ENCODE results near the gene RASGEF1C.

Gene RASGEF1C

DNA sequence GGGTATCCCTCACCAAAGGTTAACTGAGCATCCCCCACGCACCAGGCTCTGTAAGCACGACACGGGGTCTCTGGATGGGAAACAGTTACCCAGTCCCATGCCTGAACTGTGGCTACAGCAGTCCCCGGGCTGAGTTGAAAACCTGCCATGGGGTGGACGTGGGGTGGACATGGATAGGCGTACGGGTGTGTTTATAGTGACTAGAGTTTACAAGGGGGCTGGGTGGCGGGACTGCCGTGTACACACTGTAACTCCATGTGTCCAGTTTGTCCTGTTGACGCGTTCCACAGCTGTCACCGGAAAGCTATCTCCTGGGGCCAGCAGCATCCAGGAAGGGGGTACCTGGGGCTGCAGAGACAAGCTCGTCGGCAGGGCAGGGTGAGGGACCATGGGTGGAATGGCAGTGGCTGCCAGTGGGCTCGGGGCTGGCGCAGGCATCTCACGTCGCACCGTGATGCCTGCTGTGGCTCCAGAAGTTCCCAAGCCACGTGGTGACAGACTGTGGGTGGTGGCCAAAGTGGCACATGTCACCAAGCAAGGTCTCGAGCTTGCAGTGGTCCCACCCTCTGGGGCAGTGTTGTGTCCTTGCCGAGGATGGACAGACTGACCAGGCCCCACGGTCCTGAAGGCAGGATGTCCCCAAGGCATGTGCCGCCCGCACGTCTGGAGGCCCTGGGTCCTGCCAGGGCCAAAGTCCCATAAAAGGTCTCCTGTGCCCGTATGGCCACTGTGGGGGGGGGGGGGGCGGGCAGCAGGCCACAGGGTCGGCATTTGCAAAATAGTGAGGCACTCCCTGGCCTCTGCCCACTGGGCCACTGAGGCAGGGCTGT lies 108.2 kb downstream of the RASGEF1C start:
- ChIA-PET POLR2A (no interaction called here), CTCF (interaction anchor here (0.6 kb wide), 1 partner anchor 8 kb away, joined by 4 read pairs; no protein-coding TSS in a partner anchor)
- TF ChIP-seq BHLHE40 (IDR thresholded peaks at IDR 0.05; ENCODE audit: borderline replicate concordance), result no peak
- no peak for TF ChIP-seq L3MBTL2 (conservative IDR thresholded peaks at IDR 0.05)
- TF ChIP-seq ELF4 (IDR thresholded peaks at IDR 0.05), result no peak
- TF ChIP-seq SUZ12 (IDR thresholded peaks at IDR 0.05), result no peak
- DNase-seq (ENCODE audit: extremely low spot score), result no peak

GRCh38 chr5:180099733-180100611 lies 109.0 kb downstream of the RASGEF1C start:
- no peak for DNase-seq (ENCODE audit: extremely low spot score)
- TF ChIP-seq ELF4 (IDR thresholded peaks at IDR 0.05), result no peak
- TF ChIP-seq CTBP1 (IDR thresholded peaks at IDR 0.05; ENCODE audit: borderline replicate concordance), result no peak
- no peak for TF ChIP-seq LEF1 (IDR thresholded peaks at IDR 0.05; ENCODE audit: borderline replicate concordance)
- no peak for TF ChIP-seq BHLHE40 (IDR thresholded peaks at IDR 0.05; ENCODE audit: borderline replicate concordance)
- no peak for TF ChIP-seq FOXM1 (IDR thresholded peaks at IDR 0.05; ENCODE audit: borderline replicate concordance)
- TF ChIP-seq FOXA1 (IDR thresholded peaks at IDR 0.05), result no peak
- no peak for TF ChIP-seq FOXK2 (IDR thresholded peaks at IDR 0.05)
- TF ChIP-seq SUZ12 (IDR thresholded peaks at IDR 0.05), result no peak
- no peak for TF ChIP-seq ZNF384 (IDR thresholded peaks at IDR 0.05)
- TF ChIP-seq, protein P1, sequence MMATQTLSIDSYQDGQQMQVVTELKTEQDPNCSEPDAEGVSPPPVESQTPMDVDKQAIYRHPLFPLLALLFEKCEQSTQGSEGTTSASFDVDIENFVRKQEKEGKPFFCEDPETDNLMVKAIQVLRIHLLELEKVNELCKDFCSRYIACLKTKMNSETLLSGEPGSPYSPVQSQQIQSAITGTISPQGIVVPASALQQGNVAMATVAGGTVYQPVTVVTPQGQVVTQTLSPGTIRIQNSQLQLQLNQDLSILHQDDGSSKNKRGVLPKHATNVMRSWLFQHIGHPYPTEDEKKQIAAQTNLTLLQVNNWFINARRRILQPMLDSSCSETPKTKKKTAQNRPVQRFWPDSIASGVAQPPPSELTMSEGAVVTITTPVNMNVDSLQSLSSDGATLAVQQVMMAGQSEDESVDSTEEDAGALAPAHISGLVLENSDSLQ (IDR thresholded peaks at IDR 0.05), result no peak
- no peak for TF ChIP-seq ARNT (IDR thresholded peaks at IDR 0.05)
- TF ChIP-seq HDGF (IDR thresholded peaks at IDR 0.05; ENCODE audit: borderline replicate concordance), result no peak
- TF ChIP-seq NFRKB (IDR thresholded peaks at IDR 0.05), result no peak
- TF ChIP-seq L3MBTL2 (conservative IDR thresholded peaks at IDR 0.05), result no peak
- no peak for TF ChIP-seq SP1 (IDR thresholded peaks at IDR 0.05)
- no peak for TF ChIP-seq TARDBP (IDR thresholded peaks at IDR 0.05)
- ChIA-PET CTCF (no interaction called here), POLR2A (no interaction called here)

- ChIA-PET CTCF (no interaction called here), POLR2A (no interaction called here)
- DNase-seq (ENCODE audit: extremely low spot score), result no peak
- TF ChIP-seq SUZ12 (IDR thresholded peaks at IDR 0.05), result no peak
- no peak for TF ChIP-seq NFRKB (IDR thresholded peaks at IDR 0.05)
- TF ChIP-seq FOXA1 (IDR thresholded peaks at IDR 0.05), result no peak
- TF ChIP-seq FOXM1 (IDR thresholded peaks at IDR 0.05; ENCODE audit: borderline replicate concordance), result no peak
- TF ChIP-seq ELF4 (IDR thresholded peaks at IDR 0.05), result no peak
- no peak for TF ChIP-seq FOXK2 (IDR thresholded peaks at IDR 0.05)
- TF ChIP-seq L3MBTL2 (conservative IDR thresholded peaks at IDR 0.05), result no peak
- TF ChIP-seq, protein P1 (IDR thresholded peaks at IDR 0.05), result no peak
- no peak for TF ChIP-seq TARDBP (IDR thresholded peaks at IDR 0.05)
- no peak for TF ChIP-seq HDGF (IDR thresholded peaks at IDR 0.05; ENCODE audit: borderline replicate concordance)
- TF ChIP-seq BHLHE40 (IDR thresholded peaks at IDR 0.05; ENCODE audit: borderline replicate concordance), result no peak
- TF ChIP-seq ZNF384 (IDR thresholded peaks at IDR 0.05), result no peak
- TF ChIP-seq LEF1 (IDR thresholded peaks at IDR 0.05; ENCODE audit: borderline replicate concordance), result no peak
- TF ChIP-seq SP1 (IDR thresholded peaks at IDR 0.05), result no peak
- TF ChIP-seq ARNT (IDR thresholded peaks at IDR 0.05), result no peak
- TF ChIP-seq CTBP1 (IDR thresholded peaks at IDR 0.05; ENCODE audit: borderline replicate concordance), result no peak
These were observed 109.8 kb downstream of the RASGEF1C start for GRCh38 chr5:180098991-180099732.

- DNase-seq (ENCODE audit: extremely low spot score), result no peak
- POLR2A ChIA-PET, result no interaction called here
- TF ChIP-seq TARDBP (IDR thresholded peaks at IDR 0.05) (no peak), ARNT (IDR thresholded peaks at IDR 0.05) (no peak), NFRKB (IDR thresholded peaks at IDR 0.05) (no peak), HDGF (IDR thresholded peaks at IDR 0.05; ENCODE audit: borderline replicate concordance) (no peak), LEF1 (IDR thresholded peaks at IDR 0.05; ENCODE audit: borderline replicate concordance) (no peak), FOXM1 (IDR thresholded peaks at IDR 0.05; ENCODE audit: borderline replicate concordance) (no peak), SUZ12 (IDR thresholded peaks at IDR 0.05) (no peak), ELF4 (IDR thresholded peaks at IDR 0.05) (no peak), SP1 (IDR thresholded peaks at IDR 0.05) (no peak), ZNF384 (IDR thresholded peaks at IDR 0.05) (no peak)
- TF ChIP-seq, protein P1 (IDR thresholded peaks at IDR 0.05), result no peak
- CTCF ChIA-PET, result no interaction called here
These were observed 110.5 kb downstream of the RASGEF1C start for GRCh38 chr5:180098526-180098925.

GRCh38 chr5:180097926-180098325 lies 111.1 kb downstream of the RASGEF1C start:
- CTCF ChIA-PET, result no interaction called here
- no peak for DNase-seq (ENCODE audit: extremely low spot score)
- TF ChIP-seq FOXM1 (IDR thresholded peaks at IDR 0.05; ENCODE audit: borderline replicate concordance), result no peak
- TF ChIP-seq ZNF384 (IDR thresholded peaks at IDR 0.05), result no peak
- TF ChIP-seq ELF4 (IDR thresholded peaks at IDR 0.05), result no peak
- TF ChIP-seq SP1 (IDR thresholded peaks at IDR 0.05), result no peak
- TF ChIP-seq LEF1 (IDR thresholded peaks at IDR 0.05; ENCODE audit: borderline replicate concordance), result no peak
- no peak for TF ChIP-seq HDGF (IDR thresholded peaks at IDR 0.05; ENCODE audit: borderline replicate concordance)
- TF ChIP-seq NFRKB (IDR thresholded peaks at IDR 0.05), result no peak
- TF ChIP-seq BHLHE40 (IDR thresholded peaks at IDR 0.05; ENCODE audit: borderline replicate concordance), result no peak
- no peak for TF ChIP-seq FOXK2 (IDR thresholded peaks at IDR 0.05)
- POLR2A ChIA-PET, result no interaction called here
